Fibroblast of skin of right biceps (primary cell): ENCODE results near the gene IGSF21.
"Not testable (repeated sequence)": the region's sequence is repeated elsewhere in the genome, so short reads cannot be mapped to it uniquely, and the experiment has no call there.

Experiments
- DNase-seq: peaks from one replicate; pipeline ENCODE4 v3.0.0-alpha.2; 2013

IGSF21 gene

DNA sequence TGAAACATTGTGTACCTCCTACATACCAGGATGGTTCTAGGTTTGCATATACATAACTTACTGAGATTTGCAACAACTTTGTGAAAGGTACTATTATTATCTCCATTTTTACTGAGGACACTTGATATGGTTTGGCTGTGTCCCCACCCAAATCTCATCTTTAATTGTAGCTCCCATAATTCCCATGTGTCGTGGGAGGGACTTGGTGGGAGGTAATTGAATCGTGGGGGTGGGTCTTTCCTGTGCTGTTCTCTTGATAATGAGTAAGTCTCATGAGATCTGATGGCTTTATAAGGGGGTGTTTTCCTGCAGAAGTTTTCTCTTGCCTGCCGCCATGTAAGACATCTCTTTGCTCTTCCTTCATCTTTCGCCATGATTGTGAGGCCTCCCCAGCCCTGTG is 40.1 kb downstream of the IGSF21 start:
- no peak for DNase-seq

DNA sequence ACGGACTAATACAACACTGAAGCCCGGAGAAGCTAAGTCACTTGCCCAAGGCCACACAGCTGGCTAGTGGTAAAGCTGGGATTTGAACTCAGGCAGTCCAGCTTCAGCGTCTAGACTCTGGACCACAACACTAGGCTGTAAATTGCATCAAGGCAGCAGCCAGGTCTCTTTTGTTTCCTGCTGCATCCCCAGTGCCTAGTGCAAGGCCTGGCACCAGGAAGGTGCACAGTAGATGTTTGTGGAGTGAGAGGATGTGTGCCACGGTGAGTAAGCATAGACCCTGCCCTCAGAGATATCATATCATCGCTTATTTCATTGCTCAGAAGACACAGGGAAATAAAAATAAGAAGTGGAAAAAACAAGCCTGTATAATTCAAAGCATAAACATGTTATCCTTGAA is 40.9 kb downstream of the IGSF21 start:
- no peak for DNase-seq

DNA sequence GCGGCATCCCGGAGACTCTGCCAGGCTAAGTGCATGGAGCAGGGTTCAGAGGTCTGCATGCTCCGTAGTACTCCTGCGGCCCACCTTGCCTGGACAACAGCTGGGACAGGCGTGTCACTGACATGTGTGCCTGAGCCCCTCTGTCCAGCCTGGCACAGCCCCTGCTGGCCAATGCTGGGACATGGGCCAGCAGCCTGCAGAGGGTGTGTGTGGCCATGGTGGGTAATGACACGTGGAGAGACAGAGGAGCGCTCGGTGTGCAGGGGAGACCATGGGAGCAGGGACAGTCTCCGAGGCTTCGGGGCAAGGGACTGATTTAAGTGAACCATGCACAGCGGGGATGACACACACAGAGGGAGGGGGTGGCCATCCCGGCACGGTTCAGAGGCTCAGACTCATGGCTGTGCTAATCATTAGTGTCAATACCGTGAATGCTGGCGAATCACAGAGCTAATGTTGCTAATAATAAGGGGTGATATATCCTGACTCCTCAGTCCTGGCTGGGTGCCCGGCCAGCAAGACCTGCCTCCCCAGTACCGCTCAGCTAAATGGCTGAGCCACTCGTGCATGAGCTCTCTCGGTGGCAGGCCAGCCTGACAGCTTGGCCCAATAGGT is 41.5 kb downstream of the IGSF21 start:
- DNase-seq = peak; percentile 67

DNA sequence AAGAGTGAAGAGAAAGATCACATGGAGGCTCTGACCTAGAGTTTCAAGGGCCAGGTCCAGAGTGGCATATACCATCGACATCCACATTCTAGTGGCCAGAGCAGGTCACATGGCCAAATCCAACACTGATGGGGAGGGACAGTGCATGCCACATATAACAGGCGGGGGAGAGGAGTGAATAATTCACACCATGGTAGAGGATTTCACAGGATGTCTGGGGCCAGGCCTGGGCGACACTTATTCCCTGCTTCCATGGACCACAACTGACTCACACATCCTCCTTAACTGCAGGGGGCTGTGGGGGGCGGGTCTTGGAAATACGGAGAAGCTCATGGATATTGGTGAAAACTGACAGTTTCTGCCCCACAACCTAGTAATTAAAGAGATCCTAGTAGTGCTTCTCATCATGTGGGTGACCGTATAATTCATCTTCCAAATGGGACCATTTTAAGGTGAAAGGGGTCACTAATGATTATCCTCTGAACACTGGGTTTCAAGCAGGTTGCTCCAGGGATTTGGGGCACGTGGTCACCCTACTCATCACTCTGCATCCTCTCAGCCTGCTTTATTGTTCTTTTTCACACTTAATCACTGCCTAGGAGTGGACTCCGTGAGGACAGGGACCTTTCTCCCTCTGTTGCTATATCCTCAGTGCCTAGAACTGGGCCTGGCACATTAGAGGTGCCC is 44.0 kb downstream of the IGSF21 start:
- peak; percentile 69 for DNase-seq

DNA sequence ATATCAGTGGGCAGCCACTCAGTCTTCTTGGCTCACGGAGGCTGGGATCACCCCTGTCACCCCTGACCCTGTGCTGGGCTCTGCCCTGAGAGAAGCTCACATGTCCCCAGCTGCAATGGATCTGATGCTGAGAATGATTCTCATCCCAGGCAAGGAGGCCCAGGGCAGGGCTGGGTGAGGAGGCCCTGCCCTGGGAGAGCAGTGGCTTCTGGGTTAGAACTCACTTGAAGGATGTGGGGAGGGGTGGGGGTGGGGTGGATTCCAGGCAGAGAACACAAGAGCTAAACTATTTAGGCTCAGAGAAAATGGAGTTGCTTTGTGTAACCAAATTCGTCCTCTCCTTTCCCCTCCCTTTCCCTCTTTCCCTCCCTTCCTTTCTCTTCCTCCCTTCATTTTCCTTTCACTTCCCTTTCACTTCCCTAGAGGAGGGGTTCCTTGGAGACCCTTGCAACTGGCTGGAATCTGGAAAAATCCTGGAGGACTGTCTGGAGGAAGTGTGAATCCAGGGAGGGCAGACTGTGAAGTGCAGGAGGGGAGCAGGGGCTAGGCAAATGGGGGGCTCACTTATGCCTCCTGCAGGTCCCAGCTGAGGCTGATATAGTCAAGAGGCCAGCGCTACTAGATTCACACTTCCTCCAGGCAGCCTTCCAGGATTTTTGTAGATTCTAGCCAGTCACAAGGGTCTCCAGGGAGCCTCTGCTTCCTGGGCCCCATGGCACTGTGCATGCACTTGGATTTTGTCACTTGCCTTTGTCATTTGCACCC is 47.0 kb downstream of the IGSF21 start:
- DNase-seq = no peak

DNA sequence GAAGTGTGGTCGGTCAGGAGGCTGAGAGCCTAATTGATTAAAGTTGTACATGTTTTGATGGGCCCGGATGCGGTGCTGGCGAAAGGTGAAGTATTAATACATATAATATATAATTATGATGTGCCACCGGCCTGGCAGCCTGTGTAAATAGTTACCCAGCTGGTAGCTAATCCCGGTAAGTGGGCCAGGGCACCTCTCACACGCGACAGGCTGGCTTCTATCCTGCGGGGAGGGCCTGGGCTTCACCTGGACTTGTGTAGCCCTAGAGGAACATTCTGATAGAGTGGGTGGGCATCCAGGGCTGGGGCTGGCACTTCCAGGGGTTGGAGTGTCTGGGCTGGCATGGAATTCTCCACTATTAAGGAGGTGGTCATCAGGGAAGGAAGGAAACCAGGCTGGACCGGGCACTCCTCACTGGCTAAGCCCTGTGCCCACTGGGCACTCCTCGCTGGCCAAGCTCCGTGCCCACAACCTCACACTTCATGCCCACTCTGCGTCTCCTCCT is 48.3 kb downstream of the IGSF21 start:
- no peak for DNase-seq

DNA sequence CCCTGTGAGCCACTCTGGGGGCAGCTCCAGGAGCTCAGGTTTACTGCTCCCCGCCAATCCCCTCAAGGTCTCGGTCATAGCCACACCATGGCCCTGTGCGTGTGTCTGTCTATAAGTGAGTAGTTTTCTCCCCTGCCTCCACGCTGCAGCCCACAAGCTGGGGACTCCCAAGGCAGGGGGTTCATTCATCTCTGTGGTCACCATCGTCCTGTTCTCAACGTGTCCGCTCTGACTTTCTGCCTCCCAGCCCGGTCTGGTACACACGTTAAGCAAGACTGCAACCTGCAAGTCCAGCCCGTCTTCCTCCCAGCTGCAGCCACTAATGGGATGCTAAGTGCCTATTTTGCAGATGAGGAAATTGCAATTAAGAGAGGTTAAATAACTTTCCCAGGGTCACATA is 49.8 kb downstream of the IGSF21 start:
- no peak for DNase-seq

DNA sequence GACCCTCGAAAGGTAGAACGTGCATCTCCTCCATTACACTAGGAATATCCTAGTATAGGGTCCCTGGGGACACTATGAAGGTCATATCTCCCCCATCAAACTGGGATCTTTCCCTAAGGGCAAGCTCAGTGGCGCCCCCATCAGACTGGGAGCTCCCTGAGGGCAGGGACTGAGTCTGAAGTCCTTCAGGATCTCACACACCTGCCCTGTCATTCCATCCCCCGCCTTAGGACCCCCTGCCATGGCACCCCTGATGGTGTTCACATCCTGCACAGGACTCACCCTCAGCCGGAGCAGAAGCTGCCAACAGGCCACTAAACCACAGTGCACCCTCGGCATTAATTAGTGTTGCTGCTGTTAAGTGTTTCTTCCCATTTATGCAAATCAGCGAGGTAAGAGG is 50.4 kb downstream of the IGSF21 start:
- no peak for DNase-seq

DNA sequence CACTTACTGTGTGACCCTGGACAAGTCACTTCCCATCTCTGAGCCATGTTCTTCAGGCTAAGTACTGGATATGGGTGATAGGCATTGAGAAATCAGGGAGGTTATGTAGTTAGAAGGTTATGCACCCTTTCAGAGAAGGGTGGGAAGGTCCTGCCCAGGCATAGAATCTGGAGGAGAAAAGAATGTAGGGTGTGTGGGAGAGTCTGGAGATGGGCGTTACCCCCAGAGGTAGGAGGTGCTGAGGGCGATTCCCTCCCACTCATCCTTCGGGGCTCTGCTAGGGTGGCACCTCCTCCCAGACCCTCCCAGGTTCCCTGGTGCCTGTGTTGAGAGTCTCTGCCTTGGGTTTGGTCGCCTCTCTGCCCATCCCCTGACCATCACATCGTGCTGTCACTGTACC is 51.1 kb downstream of the IGSF21 start:
- DNase-seq = no peak

DNA sequence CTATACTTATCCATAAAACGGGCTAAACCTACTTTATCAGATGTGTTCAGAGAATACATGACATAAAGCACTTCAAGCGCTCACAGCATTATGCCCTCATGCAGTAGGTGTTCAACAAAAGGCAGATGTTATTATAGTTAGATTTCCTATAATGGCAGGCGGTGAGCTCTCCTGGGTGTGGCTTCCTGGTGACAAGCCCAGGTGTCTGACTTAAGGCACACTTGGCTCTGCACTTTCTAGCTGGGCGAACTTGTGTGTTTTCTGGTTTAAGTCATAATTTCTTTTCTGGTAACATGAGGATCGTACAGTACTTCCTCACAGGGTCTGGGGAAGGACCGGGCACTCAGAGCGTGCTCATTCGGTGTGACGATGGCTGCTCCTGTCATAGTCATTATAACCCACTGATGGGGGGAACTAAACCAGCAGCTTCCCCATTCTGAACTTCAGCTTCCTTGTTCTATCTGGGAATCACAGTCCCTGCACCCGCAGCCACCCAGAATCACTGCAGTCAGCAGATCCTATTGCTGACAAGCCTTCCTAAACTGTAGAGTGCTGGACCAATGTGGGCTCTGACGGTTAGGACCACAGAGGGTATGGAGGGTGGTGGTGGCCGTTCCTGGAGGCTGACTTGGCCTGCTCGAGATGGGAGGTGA is 52.8 kb downstream of the IGSF21 start:
- no peak for DNase-seq

DNA sequence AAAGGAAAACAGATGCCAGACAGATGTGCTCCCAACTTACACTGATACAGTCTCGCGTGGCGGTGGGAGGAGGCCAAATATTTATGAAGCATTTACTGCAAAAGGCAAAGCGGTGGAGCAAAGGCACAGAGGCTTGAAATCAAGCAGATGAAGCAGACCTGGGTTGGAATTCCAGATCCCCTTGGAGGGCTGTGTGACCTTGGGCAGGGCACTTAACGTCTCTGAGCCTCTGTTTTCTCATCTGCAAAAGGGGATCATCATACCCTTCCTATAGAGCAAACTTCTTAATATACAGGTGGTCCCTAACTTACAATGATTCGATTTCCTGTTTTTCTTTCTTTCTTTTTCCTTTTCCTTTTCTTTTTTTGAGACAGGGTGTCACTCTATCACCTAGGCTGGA is 54.1 kb downstream of the IGSF21 start:
- DNase-seq = no peak

DNA sequence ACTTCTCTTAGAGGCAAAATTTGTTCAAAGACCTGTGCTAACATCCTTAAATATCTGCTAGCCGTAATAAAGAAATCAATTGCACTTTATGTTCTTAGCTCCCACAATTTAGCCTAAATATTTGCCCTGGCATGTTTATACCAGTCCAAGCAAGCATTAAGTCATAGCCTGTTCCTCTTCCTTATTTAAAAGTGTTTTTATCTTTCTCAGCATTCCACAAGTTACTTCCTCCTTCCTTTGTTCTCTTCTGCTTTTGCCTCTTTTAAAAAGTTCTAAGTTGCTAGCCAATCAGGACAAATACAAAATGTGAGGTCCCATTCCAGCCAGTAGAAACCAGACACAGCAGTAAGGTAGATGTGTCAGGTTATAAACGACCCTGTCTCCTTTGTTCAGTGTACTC is 58.0 kb downstream of the IGSF21 start:
- DNase-seq = not testable (repeated sequence)

DNA sequence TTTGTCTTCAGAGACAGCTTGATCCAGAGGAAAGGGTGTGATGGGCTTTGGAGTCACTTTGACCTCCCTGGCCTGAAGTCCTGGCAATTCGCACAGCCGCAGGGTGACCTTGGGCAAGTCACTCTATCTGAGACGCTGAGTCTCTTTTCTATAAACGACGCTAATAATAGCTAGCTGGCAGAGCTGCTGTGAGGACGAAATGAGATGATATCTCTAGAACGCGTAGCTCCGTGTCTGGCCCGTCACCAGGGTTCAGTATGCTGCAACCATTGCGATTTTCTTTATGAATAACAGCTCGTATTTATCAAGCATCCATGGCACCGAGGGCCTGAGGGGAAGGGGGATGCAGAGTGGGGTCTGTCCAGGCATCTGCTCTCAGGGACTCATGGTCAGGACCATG is 58.7 kb downstream of the IGSF21 start:
- no peak for DNase-seq

DNA sequence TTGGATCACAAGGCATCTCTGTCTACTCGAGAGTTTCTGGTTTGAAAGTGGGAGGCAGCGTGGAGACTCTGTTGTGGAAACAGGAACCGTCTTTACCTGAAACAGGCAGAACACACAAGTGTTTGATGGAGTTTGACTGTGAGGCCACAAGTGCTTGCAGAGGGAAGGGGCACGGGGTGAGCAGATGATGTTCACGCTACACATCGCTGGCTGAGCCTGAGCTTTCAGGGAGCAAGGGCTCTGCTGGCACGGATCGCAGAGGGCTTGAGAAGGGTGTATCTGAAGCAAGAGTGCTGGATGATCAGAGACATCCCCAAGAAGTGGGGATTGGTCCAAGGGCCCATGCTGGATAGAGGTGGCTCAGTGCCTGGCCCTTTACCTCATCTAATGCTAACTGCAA is 59.3 kb downstream of the IGSF21 start:
- DNase-seq = no peak

DNA sequence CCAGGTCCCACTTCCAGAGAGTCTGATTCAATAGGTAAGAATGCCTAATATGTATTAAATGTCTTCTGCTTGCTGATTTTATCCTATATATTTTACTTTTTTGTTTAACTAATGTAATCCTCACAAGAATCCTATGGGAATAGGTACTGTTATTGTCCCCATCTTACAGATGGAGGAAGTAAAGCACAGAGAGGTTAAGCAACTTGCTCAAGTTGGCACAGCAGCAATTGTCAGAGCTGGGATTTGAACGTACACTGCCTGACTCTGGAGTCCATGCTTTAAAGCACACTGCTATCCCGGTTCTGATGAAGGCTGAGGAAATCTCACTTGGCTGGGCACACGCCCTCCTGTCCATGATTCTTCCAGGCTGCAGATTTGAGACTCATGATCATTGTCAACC is 62.8 kb downstream of the IGSF21 start:
- no peak for DNase-seq

DNA sequence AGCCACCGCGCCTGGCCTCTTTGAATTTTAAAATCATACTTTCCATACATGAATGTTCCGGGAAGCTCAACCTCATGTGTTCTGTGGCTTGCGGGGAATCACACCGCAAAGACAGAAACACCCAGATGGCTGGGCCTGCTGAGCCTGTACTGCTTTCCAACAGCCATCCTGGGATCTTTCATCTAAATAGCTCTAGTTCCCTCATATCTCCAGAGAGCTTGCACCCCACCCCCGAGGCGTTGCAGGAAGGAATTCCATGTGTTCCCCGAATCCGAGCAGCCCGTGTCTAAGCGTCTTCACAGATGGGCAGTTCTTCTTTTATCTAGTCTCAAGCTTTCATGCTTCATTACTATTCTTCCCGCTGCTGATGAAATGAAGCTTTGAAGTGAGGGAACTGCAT is 66.4 kb downstream of the IGSF21 start:
- DNase-seq = no peak

DNA sequence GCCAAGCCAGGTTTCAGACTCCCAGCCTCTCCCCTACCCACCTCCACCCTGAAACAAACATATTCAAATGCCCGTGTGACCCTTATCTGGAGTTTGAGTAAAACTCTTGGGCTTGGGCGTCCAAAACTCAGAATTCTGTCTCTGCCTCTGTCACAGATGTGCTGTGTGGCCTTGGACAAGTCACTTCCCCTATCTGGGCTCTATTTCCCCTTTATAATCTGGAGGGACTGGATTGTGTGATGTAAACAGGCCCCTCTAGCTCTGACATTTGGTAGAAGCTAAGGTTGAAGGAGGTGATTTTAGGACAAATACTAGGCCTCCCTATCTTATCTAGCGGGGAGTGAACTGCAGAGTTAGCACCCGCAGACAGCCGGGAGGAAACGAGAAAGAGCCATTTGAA is 67.5 kb downstream of the IGSF21 start:
- no peak for DNase-seq

DNA sequence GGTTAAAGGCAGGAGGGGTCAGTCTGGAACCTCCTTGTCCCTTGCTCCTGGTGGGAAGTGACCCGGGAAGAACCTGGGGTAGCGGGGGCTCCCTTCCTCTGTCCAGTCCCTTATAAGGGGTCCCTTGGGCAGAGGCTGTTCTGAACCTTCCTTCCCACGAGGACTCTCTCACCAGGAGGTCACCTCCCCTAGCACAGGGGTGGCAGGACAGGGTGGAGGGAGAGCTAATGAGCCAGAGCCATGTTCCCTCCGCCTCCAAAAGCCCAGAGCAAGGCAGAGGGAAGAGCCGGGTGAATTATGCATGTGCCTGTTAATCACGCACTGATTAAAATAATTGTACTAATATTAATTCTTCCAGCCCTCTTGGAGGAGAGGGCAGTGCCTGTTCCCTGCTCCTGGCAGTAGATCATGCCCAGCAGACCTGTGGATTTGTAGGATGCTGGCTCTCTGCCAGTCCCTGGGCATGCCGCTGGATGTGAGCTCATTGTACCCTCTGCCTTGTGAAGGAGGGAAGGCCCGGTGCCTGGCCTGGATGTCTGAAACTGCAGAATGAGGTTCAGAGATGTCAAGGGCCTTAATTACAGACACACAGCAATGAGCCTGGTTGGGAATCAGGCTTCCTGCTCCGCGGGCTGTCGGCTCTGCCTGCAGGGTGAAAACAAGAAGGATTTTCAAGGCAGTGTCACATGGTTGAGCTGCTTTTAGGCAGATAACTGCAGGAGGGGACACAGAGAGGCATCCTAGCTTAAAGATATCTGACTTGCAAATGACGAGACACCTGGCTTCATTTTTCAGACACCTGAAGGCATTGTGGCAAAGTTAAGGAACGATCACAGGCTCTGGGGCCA is 68.2 kb downstream of the IGSF21 start:
- DNase-seq = no peak

DNA sequence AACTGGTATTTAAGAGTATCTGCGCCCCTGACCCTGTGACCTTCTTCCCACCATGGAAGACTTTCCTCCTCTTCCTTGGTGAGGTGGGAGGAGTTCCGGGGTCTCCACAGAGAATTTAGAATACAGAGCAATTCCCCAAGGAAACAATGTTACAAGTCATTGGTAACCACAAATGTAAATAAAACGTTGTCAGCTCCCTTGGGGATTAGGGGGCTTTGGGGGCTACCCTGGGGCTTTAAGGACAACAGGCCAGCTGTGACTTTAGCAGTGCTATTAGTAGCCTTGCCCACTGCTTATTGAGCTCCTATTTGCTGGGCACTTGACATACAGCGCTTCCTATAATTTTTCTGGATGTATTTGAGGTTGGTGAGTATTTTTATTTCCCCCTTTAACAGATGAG is 69.0 kb downstream of the IGSF21 start:
- DNase-seq = no peak

DNA sequence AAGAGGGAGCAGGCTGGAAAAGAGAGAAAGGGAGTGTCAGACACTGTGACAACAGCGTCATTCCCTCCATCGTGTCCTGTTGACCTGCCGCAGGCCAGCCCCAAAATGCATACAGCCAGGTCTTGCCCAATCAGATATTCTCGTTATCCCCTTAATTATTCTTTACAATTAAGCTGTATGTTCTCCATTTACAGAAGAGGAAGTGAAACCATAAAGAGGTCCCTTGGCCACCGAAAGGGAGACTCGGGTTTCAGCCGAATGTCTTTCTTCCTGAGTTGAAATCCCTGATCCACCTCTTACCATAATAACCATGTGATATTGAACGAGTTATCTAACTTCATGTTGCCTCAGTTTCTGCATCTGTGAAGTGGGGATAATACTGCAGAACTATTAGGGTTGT is 70.5 kb downstream of the IGSF21 start:
- DNase-seq = no peak

DNA sequence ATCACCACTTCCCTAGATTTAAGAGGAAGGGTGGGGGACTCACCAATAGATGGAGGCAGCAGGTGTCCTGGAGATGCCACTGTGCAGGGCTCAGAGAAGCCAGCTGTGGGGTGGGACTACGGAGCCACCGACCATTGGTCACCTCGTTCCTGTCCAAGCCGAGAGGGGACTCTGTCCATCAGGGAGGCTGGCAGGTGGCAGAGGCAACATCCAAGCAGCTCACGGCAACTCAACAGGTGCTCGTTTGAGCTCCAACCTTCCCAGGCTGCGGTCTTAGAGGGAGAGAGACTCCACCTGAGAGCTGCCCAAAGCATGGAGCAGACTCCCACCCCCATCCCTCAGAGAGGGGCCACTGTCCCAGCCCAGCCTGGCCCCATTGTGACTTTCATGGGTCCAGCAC is 71.4 kb downstream of the IGSF21 start:
- DNase-seq = no peak

DNA sequence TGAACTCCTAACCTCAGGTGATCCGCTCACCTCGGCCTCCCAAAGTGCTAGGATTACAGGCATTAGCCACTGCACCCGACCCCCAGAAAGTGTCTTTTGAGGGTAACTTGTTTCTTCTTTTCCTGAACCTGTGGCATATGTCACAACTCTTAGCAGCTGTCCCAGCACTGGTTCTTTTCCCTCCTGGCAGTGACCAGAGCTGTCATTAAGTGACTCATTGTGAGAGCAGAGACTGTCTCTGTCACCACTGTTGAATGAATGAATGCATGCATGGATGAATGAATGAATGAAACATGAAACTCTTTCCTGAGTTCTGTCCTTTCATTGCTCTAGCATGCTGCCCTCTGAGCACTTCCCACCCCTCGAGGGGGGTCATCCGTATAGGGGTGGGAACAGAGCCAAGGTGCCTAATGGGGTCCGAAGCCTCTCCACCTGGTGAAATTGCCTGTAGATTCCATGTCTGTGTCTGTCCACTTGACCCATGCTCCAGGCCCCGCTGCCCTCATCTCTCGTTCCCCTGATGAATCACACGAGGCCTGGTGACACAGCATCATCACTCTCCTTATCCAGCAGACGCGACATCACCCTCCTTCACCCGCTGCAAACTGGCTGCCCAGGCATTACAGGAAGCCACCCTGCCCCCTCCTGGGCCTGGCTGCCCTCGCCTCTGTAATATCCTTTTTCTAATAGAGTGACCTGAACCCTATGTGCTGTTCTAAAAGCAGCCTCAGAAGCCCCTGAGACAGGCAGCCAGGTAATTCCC is 75.0 kb downstream of the IGSF21 start:
- DNase-seq = peak; percentile 23
